GM20000 (cell line): ENCODE results near the gene NHLRC4.

ENCODE experiments used
- DNase-seq: peaks from one replicate; pipeline ENCODE4 v3.0.0; 2012; ENCODE audit warnings: low spot score
- TF ChIP-seq, protein P1 (sequence below): IDR thresholded peaks from 2 replicates; pipeline ENCODE4 v1.5.1; 2012; ENCODE audit warnings: mild to moderate bottlenecking, control low read depth; ENCODE audit errors: extremely low read depth, missing control alignments

The NHLRC4 gene

GRCh38 chr16:575354-576196 is 8.8 kb downstream of the NHLRC4 start:
- no peak for DNase-seq
- TF ChIP-seq, protein P1, sequence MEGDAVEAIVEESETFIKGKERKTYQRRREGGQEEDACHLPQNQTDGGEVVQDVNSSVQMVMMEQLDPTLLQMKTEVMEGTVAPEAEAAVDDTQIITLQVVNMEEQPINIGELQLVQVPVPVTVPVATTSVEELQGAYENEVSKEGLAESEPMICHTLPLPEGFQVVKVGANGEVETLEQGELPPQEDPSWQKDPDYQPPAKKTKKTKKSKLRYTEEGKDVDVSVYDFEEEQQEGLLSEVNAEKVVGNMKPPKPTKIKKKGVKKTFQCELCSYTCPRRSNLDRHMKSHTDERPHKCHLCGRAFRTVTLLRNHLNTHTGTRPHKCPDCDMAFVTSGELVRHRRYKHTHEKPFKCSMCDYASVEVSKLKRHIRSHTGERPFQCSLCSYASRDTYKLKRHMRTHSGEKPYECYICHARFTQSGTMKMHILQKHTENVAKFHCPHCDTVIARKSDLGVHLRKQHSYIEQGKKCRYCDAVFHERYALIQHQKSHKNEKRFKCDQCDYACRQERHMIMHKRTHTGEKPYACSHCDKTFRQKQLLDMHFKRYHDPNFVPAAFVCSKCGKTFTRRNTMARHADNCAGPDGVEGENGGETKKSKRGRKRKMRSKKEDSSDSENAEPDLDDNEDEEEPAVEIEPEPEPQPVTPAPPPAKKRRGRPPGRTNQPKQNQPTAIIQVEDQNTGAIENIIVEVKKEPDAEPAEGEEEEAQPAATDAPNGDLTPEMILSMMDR = no peak

DNA sequence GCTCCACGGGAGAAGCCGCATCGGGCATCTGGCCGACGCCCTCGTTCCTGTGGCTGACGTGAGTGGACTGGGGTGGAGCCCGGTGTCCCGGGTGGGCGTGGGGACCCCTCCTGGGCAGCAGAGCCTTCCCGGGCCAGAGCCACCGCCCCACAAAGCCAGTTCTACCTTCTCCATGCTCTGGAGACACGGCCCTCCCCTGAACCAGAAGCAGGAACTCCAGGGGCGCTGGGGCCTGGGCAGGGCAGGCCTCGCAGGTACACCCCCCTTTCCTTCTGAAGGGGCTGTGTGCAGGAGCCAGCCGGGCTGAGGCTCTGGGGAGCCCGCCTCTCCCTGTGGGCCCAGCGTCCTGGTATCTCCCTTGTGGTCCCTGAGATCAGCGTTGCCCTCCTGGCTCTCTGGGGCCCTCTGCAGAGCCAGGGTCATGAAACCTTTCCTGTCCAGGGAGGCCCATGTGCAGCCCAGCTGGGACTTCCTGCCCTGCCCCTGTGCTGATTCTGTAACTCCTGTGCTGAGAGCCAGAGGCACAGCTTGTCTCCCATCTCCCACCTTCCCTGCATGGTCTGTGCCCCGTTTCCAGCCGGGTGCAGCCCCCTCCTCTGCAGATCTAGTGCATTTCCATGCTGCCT is 9.5 kb downstream of the NHLRC4 start:
- TF ChIP-seq, protein P1 = no peak
- DNase-seq = no peak

GRCh38 chr16:576823-577201 is 10.0 kb downstream of the NHLRC4 start:
- TF ChIP-seq, protein P1 = no peak
- DNase-seq = no peak

DNA sequence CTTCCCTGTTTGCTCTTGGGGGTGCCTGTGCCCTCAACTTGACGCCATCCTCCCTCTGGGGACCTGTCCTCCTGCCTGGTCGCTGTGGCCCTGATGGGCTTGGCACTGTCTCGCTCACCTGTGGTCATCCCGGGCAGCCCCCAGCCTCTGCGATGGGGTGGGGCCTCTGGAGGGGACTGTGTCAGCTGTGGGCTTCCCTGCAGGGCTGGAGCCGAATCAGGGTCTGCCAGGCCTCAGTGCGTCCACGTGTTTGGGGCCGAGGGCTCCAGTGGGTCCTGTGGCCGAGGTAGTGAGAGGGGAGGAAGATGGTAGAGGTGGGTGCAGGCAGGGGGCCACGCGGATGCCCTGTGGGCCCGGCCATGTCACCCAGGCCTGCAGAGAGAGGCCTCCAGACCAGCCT is 11.0 kb downstream of the NHLRC4 start:
- no peak for DNase-seq
- TF ChIP-seq, protein P1 = no peak

DNA sequence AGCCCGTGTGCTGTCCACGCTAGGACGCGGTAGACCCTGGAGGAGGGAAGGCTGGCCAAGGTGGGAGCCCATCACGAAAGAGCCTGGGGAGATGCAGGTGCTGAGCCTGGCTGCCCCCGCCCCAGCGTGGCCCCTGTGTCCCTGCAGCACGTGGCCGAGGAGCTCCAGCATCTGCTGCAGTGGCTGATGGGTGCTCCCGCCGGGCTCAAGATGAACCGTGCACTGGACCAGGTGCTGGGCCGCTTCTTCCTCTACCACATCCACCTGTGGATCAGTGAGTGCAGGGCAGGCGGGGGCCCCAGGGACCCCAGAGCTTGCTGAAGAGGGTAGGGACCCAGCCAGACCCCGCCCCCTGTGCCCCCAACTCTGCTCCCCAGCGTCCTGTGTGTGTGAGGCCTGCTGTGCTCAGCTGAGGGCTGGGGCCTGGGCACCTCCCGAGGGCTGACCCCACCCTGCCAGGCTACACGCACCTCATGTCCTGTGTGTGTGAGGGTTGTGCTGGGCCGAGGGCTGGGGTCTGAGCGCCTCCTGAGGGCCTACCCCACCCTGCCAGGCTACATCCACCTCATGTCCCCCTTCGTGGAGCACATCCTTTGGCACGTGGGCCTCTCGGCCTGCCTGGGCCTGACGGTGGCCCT is 11.5 kb downstream of the NHLRC4 start:
- DNase-seq = no peak

DNA sequence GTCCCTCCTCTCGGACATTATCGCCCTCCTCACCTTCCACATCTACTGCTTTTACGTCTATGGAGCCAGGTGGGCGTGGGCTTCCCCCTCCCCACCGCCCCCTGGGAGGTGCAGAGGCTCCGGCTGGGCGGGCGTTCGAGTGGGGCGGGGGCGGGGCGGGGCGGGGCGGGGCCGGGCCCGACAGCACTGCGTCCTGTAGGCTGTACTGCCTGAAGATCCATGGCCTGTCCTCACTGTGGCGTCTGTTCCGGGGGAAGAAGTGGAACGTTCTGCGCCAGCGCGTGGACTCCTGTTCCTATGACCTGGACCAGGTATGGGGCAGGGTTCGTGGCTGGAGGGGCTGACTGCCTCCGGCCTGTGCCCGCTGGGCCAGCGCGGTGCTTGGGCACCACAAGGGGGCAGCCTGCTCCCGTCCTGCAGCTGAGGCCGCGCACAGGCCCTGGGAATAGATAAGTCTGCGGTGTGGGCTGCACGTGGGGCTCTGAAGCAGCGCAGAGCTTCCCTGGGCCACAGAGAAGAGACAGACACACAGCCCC is 12.1 kb downstream of the NHLRC4 start:
- peak; percentile 84 for DNase-seq
- TF ChIP-seq, protein P1 = peak; percentile 70

More for the DNA sequence above, 11.5 kb downstream of the NHLRC4 start:
- TF ChIP-seq, protein P1 = no peak
